LHCN-M2 (cell line): ENCODE data around the gene CAPN2. TPM values are rescaled to one million over a fixed set of nuclear protein-coding genes. Genes with fewer than 3 reads are reported as not detected.
"Not testable (repeated sequence)": the region's sequence is repeated elsewhere in the genome, so short reads cannot be mapped to it uniquely, and the experiment has no call there.

ENCODE experiments used
- DNase-seq: peaks from one replicate; pipeline ENCODE4 v3.0.0-alpha.2; 2012; ENCODE audit warnings: low read depth
- total RNA-seq: library from RNA; depleted of rRNA; stranded (reverse); fragments of >200 nt; gene quantifications from 2 replicates; pipeline ENCODE4 v1.2.3, GENCODE V29; 2014

The CAPN2 gene
- total RNA-seq, 1 experiment from 2014 or later, result 718 TPM

DNA sequence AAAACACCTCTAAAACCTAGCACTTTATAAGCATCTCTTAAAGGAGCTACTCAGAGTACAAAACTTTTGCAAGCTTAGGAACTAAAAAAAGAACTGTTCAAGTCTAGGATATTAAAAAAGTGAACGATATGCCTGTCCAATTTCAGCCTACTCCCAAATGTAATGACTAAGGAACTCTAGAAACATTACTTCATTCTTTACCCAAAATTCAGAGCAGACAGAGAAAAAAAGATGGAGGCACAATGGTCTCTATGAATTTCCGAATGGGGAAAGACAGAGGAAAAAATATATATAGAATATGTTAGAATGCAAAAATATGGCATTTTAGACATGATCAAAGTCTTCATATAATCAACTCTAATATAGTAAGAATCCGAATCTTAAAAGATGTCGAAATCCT, 72.2 kb downstream of the CAPN2 start:
- DNase-seq, result no peak

DNA sequence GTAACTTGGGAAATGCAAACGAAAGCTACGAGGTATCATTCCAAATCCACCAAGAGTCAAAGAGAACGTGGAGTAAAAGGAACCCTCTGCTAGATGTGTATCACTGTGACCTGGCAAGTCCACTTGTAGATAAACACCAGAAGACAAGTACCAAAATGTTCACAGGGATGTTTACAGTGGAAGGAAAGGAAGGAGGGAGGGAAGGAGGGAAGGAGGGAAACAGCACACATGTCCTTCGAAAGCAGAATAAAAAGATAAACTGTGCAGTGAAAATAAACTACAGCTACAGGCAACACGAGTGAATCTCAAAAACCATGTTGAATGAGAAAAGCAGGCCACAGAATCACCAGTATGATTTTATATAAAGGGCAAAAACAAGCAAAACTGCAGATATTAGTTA, 73.5 kb downstream of the CAPN2 start:
- no peak for DNase-seq

DNA sequence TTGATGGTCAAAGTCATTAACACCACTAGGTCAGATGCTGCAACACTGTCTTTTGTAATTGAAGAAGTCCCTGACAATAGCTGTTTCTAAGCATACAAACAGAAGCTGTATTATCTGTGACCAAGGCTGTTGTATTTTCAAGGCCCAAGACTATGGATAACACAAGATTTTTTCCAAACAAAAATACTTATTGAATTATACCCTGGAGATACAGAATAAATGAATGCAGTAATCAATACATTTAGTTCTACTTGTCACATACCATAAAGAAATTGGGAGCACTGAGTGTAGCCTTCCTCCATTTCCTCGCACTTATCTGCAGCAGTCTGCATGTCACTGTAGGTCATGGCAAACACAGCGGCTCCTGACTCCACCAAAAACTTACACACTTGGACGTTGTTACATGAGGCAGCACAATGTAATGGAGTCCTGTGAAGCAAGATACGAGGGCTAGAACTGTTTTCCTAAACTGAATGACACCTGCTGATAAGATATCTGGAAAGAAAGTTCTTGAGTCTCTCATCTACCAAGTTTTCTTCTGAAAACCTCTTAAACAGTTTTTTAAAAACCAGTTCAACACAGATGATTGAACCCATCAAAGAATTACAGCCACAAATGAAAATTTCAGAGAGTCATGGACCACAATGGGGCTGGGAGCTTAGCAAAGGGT, 76.5 kb downstream of the CAPN2 start:
- no peak for DNase-seq

DNA sequence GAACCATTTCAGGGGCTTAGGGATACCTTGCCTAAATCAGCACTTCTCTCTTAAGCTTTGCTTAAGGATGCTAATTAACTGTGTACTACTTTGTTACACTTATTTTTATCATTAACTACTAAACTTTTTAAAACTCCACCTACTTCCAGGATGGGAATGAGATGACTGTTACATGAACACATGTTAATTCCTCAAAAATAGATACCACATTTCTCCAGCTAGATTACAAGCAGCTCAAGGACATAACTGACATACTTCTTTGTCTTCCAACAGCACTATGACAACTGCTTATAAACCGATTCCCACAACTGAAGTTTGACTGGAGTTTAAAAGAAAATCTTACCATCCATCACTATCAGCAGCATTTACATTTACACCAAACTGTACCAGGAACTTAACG, 79.7 kb downstream of the CAPN2 start:
- no peak for DNase-seq

DNA sequence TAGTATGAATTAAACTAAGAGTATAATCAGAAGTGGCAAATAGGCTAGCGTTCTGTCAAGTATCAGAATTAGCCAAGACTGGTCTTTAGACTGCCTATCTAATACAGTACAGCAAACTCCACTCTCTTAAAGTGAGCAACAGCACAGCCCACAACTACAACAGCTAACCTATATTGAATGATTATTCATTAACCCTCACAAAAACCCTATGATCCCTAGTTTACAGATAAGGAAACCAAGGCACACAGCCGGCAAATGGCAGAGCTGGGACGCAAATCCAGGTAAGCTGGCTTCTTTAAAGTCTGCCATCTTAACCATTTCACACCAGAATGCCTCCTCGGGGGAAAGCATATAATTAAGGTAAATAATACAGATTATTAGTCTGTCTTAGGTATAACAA, 81.4 kb downstream of the CAPN2 start:
- no peak for DNase-seq

DNA sequence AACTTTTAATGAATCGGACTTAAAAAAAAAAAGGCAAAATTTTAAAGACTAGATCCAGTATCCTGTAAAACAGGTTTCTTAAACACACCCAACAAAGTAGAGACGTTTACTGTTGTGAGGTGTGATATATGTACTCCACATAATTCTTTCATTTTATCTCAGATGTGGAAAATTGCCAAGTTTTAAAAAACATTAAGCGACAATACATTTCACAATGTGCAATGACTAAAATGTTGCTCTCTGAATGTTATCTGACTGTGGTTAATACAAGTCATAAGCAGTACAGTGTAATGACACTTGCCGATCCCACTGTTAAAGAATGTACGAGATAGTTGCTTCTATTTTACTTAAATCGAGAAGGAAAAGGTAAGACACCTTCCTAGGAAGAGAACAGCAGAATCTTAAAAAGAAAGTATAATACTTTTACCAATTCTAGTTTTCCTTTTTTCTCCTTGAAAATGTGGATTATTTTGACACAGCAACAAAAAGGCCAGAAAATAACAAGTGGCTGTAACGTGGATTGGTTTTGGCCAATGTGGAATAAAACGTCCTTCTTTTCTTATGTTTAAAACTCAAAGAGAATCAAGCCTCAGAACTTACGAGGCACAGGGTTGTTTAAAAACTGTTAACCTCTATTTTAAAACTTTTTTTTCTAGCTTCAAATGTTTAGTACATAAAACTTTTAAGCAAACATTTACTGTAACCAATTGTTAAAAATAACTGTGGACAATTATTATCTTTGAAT, 82.0 kb downstream of the CAPN2 start:
- no peak for DNase-seq

DNA sequence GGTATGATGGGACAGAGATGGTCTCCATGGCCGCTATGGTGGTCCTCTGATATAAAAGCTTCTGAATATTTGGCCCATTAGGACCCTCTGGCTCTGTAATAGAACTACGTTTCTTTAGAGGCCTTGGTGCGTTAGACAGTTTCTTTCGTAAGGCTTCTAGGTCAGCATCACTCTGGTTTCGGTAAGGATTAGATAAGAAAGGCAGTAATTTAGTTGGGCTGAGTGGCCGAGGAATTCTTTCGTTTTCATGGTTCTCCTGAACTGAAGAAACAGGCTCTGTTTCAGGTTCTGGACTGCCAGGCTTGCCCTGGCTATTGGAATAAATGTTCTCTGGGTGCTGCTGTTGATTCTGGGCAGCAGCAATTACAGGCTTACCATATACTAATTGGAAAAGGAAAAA, 83.9 kb downstream of the CAPN2 start:
- DNase-seq, result no peak

DNA sequence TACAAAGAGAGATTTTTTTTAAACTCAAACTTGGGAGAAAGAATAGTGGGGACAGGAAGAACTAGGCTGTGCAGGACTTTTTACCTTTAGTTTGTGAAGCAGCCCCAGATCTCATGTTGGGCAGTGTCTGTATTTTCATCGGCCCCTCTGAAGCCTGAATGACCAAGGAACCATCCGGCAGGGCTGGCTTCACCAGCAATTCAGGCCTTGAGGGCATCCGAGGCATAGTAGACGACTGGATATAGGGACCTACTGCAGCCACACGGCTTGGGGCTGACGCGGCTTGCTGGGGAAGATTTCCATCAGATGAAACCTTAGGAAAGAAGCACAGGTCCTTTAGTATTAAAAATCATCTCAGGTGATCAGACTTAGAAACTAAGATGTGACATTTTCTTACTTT, 89.7 kb downstream of the CAPN2 start:
- no peak for DNase-seq

DNA sequence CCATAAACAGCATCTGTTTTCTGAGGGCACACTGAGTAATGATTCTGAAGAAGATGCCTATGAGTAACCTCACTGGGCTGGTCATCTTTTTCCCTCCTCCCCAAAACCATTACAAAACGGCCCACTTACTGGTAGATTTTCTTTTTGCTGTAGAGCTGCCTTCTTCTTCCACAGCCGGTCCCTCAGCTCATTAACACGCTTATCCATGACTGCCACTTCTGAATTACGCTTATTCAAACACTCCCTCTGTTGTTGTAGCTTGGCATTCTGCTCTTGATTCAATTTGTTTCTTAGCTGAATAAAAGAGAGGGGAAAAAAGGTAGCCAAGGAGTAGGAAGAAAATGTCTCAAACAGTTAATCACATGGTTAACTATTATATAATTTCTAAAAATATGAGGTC, 90.3 kb downstream of the CAPN2 start:
- no peak for DNase-seq

DNA sequence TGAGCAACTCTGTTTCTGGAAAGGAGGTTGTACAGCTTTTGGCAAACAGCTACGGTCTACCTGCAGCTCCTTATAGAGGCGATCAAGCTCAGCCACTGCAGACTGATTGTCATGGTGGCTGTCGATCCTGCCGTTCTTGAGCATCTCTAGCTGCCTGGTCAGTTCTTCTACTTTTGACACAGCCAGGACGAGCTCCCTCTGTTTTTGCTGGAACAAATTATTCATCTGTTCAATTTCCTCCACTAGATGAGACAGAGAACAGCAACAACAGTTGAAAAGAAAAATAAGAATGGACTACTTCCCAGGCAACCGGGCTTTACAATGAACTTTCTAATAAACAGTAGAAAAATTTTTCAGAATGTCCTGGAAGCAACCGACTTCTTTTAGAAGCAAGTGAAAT, 90.9 kb downstream of the CAPN2 start:
- no peak for DNase-seq

DNA sequence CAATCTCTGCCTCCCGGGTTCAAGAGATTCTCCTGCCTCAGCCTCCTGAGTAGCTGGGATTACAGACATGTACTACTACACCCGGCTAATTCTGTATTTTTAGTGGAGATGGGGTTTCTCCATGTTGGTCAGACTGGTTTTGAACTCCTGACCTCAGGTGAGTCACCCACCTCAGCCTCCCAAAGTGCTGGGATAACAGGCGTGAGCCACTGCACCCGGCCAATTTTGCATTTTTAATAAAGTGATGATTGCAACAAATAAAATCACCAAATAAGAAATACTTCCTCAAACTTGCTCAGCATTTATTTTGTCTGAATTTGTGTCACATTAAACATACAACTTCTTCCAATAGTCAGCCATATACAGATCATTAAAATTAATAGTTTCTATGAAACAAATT, 97.6 kb downstream of the CAPN2 start:
- DNase-seq, result peak; percentile 54

DNA sequence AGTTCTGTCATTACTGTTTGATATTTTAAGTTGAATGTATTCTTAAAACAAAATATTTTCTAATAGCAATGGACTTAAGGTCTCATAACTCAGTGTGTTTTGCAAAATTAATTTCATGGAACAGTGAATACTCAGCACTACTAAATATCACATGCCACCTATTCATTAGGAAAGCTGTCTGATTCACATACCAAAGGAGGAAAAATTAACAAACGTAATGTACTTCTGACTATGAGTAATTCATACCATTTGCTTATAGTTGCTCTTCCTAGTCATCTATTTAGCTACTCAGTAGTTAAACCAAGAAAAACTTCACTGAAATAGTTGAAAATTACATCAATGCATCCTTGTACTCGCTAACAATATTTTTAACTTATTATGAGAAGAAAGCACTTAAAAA, 98.2 kb downstream of the CAPN2 start:
- no peak for DNase-seq

DNA sequence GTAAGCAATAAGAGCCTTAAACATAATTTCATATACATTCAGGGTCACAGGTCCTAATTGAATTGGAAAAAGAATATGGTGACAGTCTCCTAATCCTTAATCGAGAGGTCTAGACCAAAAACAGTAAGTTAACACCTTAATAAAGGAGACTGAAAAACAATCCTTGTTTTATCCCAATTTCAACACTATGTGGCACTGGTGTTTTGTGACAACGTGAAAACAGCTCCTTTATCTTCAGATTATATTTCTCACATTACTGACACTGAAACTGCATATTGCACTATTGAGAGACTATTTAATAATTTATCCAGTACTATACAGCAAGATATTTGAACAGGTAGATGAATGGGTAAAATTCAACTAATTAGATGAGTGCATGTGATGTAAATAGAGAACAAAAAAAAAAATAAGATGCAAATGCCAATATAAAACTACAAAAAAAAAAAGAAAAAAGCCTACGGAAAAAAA, 99.3 kb downstream of the CAPN2 start:
- DNase-seq, result peak; percentile 55

DNA sequence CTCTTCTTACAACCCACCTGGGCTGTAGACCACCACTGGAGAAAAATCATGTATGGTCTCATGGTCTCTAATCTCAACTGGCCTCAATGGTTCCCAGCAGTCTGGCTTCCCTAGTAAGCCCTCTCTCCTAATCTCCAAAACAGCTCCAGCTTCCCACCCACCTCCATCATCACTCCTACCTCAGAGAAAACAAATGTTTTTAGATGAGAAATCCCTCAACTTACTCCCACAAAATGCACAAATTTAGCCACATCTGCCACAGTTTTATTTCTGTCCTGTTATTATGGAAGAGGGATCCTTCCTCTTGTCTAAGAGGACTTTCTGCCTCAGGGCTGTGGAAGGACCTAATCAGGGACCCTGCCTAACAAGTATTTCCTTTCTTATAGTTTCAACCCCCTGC, 101.3 kb downstream of the CAPN2 start:
- DNase-seq, result no peak

DNA sequence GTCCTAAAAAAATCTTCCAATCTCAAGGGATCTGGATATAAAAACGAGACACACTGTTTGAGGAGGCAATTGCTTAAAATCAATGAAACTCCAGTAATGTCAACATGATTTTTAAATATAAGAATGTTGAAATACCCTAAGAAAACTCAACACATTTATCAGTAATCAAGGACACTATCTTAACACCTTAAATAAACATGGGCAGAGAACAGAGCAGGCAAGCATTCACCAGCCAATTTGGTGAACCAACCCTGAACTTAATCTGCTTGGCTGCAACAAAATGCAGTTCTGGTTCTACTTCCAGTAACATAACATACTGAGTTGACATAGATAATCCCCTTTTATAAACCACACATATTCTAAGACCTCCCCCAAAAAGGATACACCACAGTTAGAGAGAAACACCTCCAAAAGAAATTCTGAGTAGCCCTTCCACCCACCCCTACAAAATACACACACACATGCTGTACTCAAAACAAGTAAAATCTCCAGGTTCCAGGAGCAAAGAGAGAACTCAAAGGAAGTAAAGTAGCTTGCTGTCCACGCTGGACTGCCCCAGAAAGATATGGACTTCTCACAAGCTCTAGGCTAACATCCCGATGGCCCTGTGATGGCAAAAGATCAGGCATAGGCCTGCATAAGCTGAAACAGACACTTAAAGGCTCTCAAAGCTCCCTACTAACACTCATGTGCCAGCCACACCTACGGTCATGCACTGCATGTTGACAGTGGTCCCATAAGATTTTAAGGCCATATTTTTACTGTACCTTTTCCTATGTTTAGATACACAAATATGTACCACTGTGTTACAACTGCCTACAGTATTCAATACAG, 102.9 kb downstream of the CAPN2 start:
- no peak for DNase-seq

DNA sequence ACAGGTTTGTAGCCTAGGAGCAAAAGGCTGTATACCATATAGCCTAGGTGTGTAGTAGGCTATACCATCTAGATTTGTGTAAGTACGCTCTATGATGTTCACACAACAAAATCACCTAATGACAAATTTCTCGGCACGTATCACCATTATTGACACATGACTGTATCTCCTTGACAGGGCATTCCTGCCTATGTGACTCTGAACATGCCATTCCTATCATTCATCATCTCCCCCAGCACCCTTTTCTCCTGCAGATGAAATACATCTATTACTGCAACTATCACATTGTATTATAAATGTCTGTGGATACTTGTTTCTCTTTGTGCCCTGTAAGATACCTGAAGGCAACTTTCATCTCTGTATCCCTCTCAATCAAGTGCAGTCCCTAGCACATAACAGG, 103.5 kb downstream of the CAPN2 start:
- peak; percentile 57 for DNase-seq

DNA sequence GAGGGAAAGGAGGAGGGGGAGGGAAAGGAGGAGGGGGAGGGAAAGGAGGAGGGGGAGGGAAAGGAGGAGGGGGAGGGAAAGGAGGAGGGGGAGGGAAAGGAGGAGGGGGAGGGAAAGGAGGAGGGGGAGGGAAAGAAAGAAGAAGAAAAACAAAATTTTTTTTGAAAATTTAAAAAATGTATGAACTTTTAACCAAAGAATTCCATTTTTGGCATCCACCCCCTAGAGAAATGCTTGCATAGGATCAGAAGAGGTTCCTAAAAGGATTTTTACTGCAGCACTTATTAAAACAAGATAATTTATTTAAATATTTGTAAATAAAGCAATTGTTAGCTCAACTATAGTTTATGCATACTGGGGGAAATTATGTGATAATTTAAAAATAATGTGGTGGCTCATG, 104.9 kb downstream of the CAPN2 start:
- not testable (repeated sequence) for DNase-seq

DNA sequence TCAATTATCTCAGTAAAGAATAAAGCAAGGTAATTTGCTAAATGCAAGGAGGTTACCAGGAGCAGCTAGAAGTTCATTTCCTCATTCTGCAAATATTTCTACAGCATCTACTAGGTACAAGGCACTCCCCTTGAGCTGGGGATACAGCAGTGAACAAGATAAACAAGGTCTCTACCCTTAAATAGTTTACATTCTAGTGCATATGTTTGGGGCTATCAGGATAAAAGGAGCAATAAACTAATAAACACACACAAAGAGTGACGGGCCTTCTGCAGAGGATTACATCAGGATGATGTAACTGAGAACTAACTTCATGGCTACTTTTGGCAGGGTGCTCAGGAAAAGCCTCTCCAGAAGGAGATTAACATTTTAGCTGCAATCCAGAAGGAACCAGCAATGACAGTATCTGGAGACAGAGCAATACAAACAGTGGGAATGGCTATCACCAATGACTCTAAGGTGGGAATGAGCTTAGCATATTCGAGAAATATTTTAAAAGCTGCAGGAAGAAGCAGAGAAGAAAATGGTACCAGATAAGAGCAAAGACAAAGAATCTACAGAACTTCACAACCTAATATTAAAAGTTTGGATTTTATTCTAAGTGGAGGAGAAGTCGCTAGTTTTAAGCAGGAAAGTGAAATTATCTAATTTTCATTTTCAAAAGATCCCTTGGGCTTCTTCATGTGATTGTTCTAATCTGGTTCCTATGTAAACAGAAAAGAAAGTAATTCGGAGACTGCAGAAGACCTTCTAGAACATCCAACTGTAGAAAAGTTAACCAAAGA, 107.6 kb downstream of the CAPN2 start:
- peak; percentile 25 for DNase-seq

DNA sequence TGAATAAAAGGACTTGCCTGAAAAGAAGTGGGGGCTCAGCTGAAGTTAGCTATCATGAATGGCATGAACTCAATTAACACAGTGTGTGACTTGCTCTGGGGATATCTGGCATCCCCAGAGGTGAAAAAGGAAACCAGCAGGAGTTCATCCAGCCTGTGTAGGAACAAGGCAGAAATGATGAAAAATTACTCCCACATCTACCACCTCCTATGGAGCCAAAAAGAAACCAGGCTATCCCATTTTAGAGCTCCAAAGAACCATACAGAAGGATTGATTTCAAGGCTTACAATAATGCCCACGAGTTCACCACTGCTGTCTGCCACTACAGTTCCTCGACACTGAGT, 108.1 kb downstream of the CAPN2 start:
- DNase-seq, result no peak

DNA sequence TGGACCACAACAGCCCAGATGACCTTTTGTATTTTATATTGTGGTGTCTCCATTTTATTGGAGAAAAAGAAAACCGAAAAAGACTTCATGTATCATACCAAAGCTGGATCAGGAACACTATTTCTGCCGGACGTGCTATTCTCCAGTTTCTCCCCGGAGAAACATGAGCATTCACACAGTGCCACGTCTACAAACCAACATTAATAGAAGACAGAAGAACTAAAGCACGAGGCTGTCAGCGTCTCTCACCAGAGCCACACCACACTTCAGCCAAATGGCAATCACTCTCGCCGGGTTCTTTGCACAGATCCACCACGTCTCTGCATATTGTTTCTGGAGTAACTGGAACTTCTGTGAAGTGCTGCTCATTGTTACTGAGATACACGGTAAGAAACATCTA, 108.6 kb downstream of the CAPN2 start:
- DNase-seq, result no peak

DNA sequence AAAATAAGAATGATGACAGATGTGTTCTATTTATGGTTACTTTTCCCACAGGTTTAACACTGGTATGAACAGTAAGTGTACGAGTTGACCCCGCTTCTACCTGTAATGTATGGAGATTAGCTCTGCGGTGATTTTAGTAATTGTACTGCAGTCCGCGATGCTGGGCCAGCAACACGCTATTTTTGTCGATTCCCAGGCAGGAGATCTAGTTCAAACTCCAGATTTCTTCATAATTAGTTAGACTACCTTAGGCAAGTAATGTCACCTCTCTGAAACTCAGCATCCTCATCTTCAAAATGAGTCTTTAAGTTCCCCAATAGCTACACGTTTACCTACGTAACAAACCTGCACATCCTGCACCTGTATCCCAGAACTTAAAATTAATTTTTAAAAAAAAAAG, 111.9 kb downstream of the CAPN2 start:
- DNase-seq, result no peak

DNA sequence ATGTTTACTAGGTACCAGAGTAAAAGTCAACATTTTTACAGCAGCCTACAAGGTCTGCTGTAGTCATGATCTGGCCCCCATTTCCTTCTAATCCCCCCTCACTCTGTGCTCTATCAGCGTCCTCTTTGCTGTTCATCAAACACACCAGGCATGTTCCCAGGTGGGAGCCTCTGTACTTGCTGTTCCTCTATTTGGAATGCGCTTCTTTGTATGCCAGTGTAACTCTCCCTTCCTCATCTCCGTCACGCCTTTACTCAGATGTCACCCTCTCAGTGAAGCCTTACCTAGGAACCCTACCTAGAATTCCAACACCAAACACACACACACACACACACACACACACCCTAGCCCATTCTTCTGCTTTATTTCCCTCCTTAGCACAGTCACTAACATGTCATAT, 112.4 kb downstream of the CAPN2 start:
- DNase-seq, result no peak
